ENCODE data around the gene DLG5.

DNA sequence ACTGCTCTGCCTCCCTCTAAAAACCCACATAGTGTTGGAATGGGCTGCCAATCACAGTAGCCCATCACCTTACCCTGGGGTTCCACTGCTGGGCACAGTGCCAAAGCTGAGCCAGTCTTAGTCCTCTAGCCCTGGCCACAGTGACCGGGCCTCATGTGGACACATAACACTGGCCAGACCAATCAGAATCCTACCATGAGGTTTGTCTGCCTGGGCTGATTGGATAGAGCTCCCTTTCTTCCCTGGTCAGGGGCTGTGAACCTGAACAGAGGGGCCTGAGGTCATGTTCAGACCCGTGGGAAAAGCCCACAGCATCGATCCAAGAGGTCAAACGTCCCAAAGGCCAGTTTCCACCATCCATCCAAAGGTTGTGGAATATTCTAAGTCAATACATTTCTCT lies 6.1 kb downstream of the DLG5 start:
- no peak for TF ChIP-seq EZH2 (IDR thresholded peaks at IDR 0.05; ENCODE audit: insufficient read depth, poor library complexity, severe bottlenecking)
- no peak for TF ChIP-seq EZH2phosphoT487 (IDR thresholded peaks at IDR 0.05; ENCODE audit: insufficient read depth, low read depth)
